ENCODE measurements around the gene LRRC74A.

Gene LRRC74A

GRCh38 chr14:76836029-76836630 lies 9.9 kb downstream of the LRRC74A start:
- in situ Hi-C loops (cut with HindIII; ENCODE audit: low pct_unique_long_range_greater_than_20kb, low sequenced_read_pairs), result no loop called here

GRCh38 chr14:76837524-76837923 lies 11.3 kb downstream of the LRRC74A start:
- in situ Hi-C loops (cut with HindIII; ENCODE audit: low pct_unique_long_range_greater_than_20kb, low sequenced_read_pairs), result no loop called here
- TF ChIP-seq JUND (IDR thresholded peaks at IDR 0.05; ENCODE audit: low read depth), result no peak
- DNase-seq (ENCODE audit: low read depth in 1 of 2, low spot score in 1 of 2), result no peak

More at GRCh38 chr14:76836029-76836630, 9.9 kb downstream of the LRRC74A start:
- peak in 1 of 2 experiments; percentile 19 for DNase-seq (ENCODE audit: low read depth in 1 of 2, low spot score in 1 of 2)
- no peak for TF ChIP-seq JUND (IDR thresholded peaks at IDR 0.05; ENCODE audit: low read depth)

GRCh38 chr14:76842414-76842813 lies 16.2 kb downstream of the LRRC74A start:
- TF ChIP-seq JUND (IDR thresholded peaks at IDR 0.05; ENCODE audit: low read depth), result no peak
- in situ Hi-C loops (cut with HindIII; ENCODE audit: low pct_unique_long_range_greater_than_20kb, low sequenced_read_pairs), result no loop called here
- no peak for DNase-seq (ENCODE audit: low read depth in 1 of 2, low spot score in 1 of 2)

GRCh38 chr14:76844223-76844622 lies 18.0 kb downstream of the LRRC74A start:
- peak in 1 of 2 experiments; percentile 35 for DNase-seq (ENCODE audit: low read depth in 1 of 2, low spot score in 1 of 2)
- in situ Hi-C loops (cut with HindIII; ENCODE audit: low pct_unique_long_range_greater_than_20kb, low sequenced_read_pairs), result no loop called here
- TF ChIP-seq JUND (IDR thresholded peaks at IDR 0.05; ENCODE audit: low read depth), result no peak

GRCh38 chr14:76846331-76847047 lies 20.3 kb downstream of the LRRC74A start:
- DNase-seq (ENCODE audit: low read depth in 1 of 2, low spot score in 1 of 2), result no peak
- in situ Hi-C loops (cut with HindIII; ENCODE audit: low pct_unique_long_range_greater_than_20kb, low sequenced_read_pairs), result no loop called here
- no peak for TF ChIP-seq JUND (IDR thresholded peaks at IDR 0.05; ENCODE audit: low read depth)

- in situ Hi-C loops (cut with HindIII; ENCODE audit: low pct_unique_long_range_greater_than_20kb, low sequenced_read_pairs), result no loop called here
- TF ChIP-seq JUND (IDR thresholded peaks at IDR 0.05; ENCODE audit: low read depth), result no peak
Measured at GRCh38 chr14:76848879-76849278, 22.7 kb downstream of the LRRC74A start.

GRCh38 chr14:76855066-76855465 lies 28.9 kb downstream of the LRRC74A start:
- in situ Hi-C loops (cut with HindIII; ENCODE audit: low pct_unique_long_range_greater_than_20kb, low sequenced_read_pairs), result no loop called here
- no peak for DNase-seq (ENCODE audit: low read depth in 1 of 2, low spot score in 1 of 2)
- no peak for TF ChIP-seq JUND (IDR thresholded peaks at IDR 0.05; ENCODE audit: low read depth)

More at GRCh38 chr14:76848879-76849278, 22.7 kb downstream of the LRRC74A start:
- DNase-seq (ENCODE audit: low read depth in 1 of 2, low spot score in 1 of 2), result peak in 1 of 2 experiments; percentile 60

- no peak for DNase-seq (ENCODE audit: low read depth in 1 of 2, low spot score in 1 of 2)
- in situ Hi-C loops (cut with HindIII; ENCODE audit: low pct_unique_long_range_greater_than_20kb, low sequenced_read_pairs), result no loop called here
- no peak for TF ChIP-seq JUND (IDR thresholded peaks at IDR 0.05; ENCODE audit: low read depth)
Measured at GRCh38 chr14:76856769-76857168, 30.6 kb downstream of the LRRC74A start.

- in situ Hi-C loops (cut with HindIII; ENCODE audit: low pct_unique_long_range_greater_than_20kb, low sequenced_read_pairs), result no loop called here
- no peak for TF ChIP-seq JUND (IDR thresholded peaks at IDR 0.05; ENCODE audit: low read depth)
- peak; percentile 56 to 77 for DNase-seq (ENCODE audit: low read depth in 1 of 2, low spot score in 1 of 2)
Measured at GRCh38 chr14:76861574-76862255, 35.5 kb downstream of the LRRC74A start.

- in situ Hi-C loops (cut with HindIII; ENCODE audit: low pct_unique_long_range_greater_than_20kb, low sequenced_read_pairs), result no loop called here
- DNase-seq (ENCODE audit: low read depth in 1 of 2, low spot score in 1 of 2), result no peak
- no peak for TF ChIP-seq JUND (IDR thresholded peaks at IDR 0.05; ENCODE audit: low read depth)
Measured at GRCh38 chr14:76862546-76863282, 36.5 kb downstream of the LRRC74A start.

- in situ Hi-C loops (cut with HindIII; ENCODE audit: low pct_unique_long_range_greater_than_20kb, low sequenced_read_pairs), result no loop called here
- no peak for DNase-seq (ENCODE audit: low read depth in 1 of 2, low spot score in 1 of 2)
- TF ChIP-seq JUND (IDR thresholded peaks at IDR 0.05; ENCODE audit: low read depth), result no peak
Measured at GRCh38 chr14:76863724-76864407, 37.7 kb downstream of the LRRC74A start.

GRCh38 chr14:76866456-76866855 lies 40.2 kb downstream of the LRRC74A start:
- no peak for TF ChIP-seq JUND (IDR thresholded peaks at IDR 0.05; ENCODE audit: low read depth)
- in situ Hi-C loops (cut with HindIII; ENCODE audit: low pct_unique_long_range_greater_than_20kb, low sequenced_read_pairs), result no loop called here
- no peak for DNase-seq (ENCODE audit: low read depth in 1 of 2, low spot score in 1 of 2)

All from T47D (cell line).